Fibroblast of villous mesenchyme (primary cell): ENCODE results near the gene YAF2. TPM values are rescaled to one million over a fixed set of nuclear protein-coding genes. Genes with fewer than 3 reads are reported as not detected.

Source experiments
- total RNA-seq: library from RNA; depleted of rRNA; stranded (reverse); fragments of >200 nt; gene quantifications from 2 replicates; pipeline ENCODE4 v1.2.3, GENCODE V29; 2012

Gene YAF2
- total RNA-seq, 1 donor, result 20.7 TPM

Other genes with a start within 250 kb of the YAF2 start
- gene GXYLT1, start 93.4 kb downstream of the YAF2 start, total RNA-seq, result 11.0 and 22.0 TPM in 2 replicates
- gene ZCRB1, start 87.8 kb upstream of the YAF2 start, total RNA-seq, result 40.2 and 42.2 TPM in 2 replicates
- gene PPHLN1, start 87.9 kb upstream of the YAF2 start, total RNA-seq, result 62.5 and 75.1 TPM in 2 replicates